Effector memory CD4-positive, alpha-beta T cell (primary cell): ENCODE measurements around the gene RARRES1.
A peak's percentile ranks its signal among the peaks of the same experiment; 100 is the strongest.

Experiments
- DNase-seq, 3 donors: peaks; one replicate each; pipeline ENCODE4 v3.0.0-alpha.2; 2020
- H3K27ac ChIP-seq: 2 replicates; pipeline ENCODE4 v1.7.0; 2013; ENCODE audit warnings: mild to moderate bottlenecking, low read length, moderate library complexity; ENCODE audit not compliant: insufficient read depth, poor library complexity, severe bottlenecking
- H3K27me3 ChIP-seq: replicated peaks from 2 replicates; pipeline ENCODE4 v1.7.0; 2013; ENCODE audit warnings: mild to moderate bottlenecking, low read length; ENCODE audit not compliant: insufficient read depth, control insufficient read depth, poor library complexity, severe bottlenecking
- H3K36me3 ChIP-seq: 2 replicates; pipeline ENCODE4 v1.7.0; 2013; ENCODE audit warnings: mild to moderate bottlenecking, low read length, moderate library complexity; ENCODE audit not compliant: control insufficient read depth, insufficient read depth
- H3K4me1 ChIP-seq: 2 replicates; pipeline ENCODE4 v1.7.0; 2013; ENCODE audit warnings: low read length, mild to moderate bottlenecking; ENCODE audit not compliant: control insufficient read depth, insufficient read depth, poor library complexity, severe bottlenecking
- H3K4me3 ChIP-seq: 2 replicates; pipeline ENCODE4 v1.7.0; 2013; ENCODE audit warnings: low read length, low read depth, mild to moderate bottlenecking; ENCODE audit not compliant: insufficient read depth, poor library complexity, severe bottlenecking
- H3K9me3 ChIP-seq: 2 replicates; pipeline ENCODE4 v1.7.0; 2013; ENCODE audit warnings: mild to moderate bottlenecking, low read length, moderate library complexity; ENCODE audit not compliant: control insufficient read depth
- total RNA-seq, 3 donors: gene quantifications; one replicate each; lab custom pipeline; 2026; lab: John Stamatoyannopoulos, UW

The RARRES1 gene, protein sequence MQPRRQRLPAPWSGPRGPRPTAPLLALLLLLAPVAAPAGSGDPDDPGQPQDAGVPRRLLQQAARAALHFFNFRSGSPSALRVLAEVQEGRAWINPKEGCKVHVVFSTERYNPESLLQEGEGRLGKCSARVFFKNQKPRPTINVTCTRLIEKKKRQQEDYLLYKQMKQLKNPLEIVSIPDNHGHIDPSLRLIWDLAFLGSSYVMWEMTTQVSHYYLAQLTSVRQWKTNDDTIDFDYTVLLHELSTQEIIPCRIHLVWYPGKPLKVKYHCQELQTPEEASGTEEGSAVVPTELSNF
- total RNA-seq: 0 reads per million in 3 donors

DNA sequence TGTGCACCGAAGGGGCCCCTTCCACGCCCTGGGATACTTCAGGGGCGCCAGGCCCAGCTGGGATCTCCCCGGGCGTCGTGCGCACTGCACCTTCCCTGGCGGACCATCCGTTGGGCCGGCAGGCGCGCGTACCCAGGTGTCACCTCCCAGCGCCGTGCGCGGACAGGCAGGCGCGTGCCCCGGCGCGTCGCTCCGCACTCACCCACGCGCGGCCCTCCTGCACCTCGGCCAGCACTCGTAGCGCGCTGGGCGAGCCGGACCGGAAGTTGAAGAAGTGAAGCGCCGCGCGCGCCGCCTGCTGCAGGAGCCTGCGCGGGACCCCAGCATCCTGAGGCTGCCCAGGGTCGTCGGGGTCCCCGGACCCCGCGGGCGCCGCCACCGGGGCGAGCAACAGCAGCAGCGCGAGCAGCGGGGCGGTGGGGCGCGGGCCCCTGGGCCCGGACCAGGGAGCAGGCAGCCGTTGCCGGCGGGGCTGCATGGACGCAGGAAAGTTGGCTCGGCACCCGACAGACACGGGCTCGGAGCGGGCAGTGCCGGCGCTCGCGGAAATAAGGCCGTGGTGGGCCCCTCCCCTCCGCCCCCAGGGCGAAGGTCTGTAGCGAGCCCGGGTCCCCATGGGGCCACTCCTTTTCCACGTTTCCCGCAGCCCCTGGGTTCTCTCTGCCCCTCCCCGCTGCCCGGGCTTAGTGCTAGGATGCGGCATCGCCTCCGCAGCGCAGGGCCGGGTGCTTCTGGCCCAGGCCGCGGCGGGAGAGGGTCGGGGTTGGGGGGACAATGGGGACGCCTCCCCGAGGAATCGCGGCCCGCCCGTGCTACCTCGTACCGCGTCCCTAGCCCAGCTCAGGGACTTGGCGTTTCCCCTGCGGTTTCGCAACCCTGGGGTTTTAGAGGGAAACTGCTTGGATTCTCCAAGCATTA lies at the start of gene RARRES1:
RARRES1 (minus strand) TSS at position 520 of the 918 bp plus-strand sequence; CDS start at position 478, 42 bp downstream.
- H3K27me3 ChIP-seq: no peaks in the 10 kb centered on the region
- no peaks in the 10 kb centered on the region for H3K36me3 ChIP-seq
- peaks cover 11% of the 10 kb centered on the region for H3K4me1 ChIP-seq
- DNase-seq: no peak
- no peak within 1 kb of the TSS for H3K27ac ChIP-seq
- H3K4me3 ChIP-seq: peak within 1 kb of the TSS; percentile 51
- no peaks in the 10 kb centered on the region for H3K9me3 ChIP-seq

DNA sequence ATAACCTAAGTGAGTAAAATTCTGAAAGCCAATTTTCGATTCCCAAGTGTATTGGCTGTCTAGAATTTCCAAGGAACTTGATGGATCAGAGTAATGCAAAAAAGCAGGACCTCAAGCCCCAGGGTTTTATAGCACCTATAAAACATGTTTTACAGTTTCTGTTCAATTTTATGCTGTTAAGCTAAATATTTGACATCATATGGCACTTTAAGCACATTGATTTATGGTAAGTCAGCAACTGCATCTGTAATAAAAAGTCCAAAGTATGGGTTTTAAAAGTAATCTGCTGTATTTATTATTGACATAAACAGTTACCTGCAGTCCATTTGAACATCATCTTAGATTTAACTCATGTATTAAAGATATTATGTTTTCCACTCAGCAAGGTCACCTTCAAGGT lies 49.6 kb upstream of the RARRES1 start:
- Histone ChIP-seq H3K27me3 (no peaks in the 10 kb centered on the region), H3K27ac (no peak overlapping the region), H3K4me1 (no peaks in the 10 kb centered on the region), H3K9me3 (no peaks in the 10 kb centered on the region), H3K4me3 (no peak overlapping the region), H3K36me3 (no peaks in the 10 kb centered on the region)
- no peak for DNase-seq

GRCh38 chr3:158781191-158781590 lies 48.9 kb upstream of the RARRES1 start:
- no peaks in the 10 kb centered on the region for H3K36me3 ChIP-seq
- no peaks in the 10 kb centered on the region for H3K4me1 ChIP-seq

GRCh38 chr3:158780766-158781165 lies 48.5 kb upstream of the RARRES1 start:
- Histone ChIP-seq H3K36me3 (no peaks in the 10 kb centered on the region), H3K27ac (no peak overlapping the region), H3K27me3 (no peaks in the 10 kb centered on the region)

More at GRCh38 chr3:158781191-158781590, 48.9 kb upstream of the RARRES1 start:
- no peaks in the 10 kb centered on the region for H3K9me3 ChIP-seq
- H3K4me3 ChIP-seq: no peak overlapping the region
- H3K27me3 ChIP-seq: no peaks in the 10 kb centered on the region
- DNase-seq: no peak
- H3K27ac ChIP-seq: no peak overlapping the region

GRCh38 chr3:158777161-158777873 lies 45.1 kb upstream of the RARRES1 start:
- Histone ChIP-seq H3K27me3 (no peaks in the 10 kb centered on the region), H3K36me3 (no peaks in the 10 kb centered on the region), H3K9me3 (no peaks in the 10 kb centered on the region), H3K4me1 (no peaks in the 10 kb centered on the region), H3K27ac (no peak overlapping the region), H3K4me3 (no peak overlapping the region)
- no peak for DNase-seq

More at GRCh38 chr3:158780766-158781165, 48.5 kb upstream of the RARRES1 start:
- no peaks in the 10 kb centered on the region for H3K9me3 ChIP-seq
- H3K4me1 ChIP-seq: no peaks in the 10 kb centered on the region
- no peak for DNase-seq
- no peak overlapping the region for H3K4me3 ChIP-seq

- Histone ChIP-seq H3K27me3 (no peaks in the 10 kb centered on the region), H3K4me1 (no peaks in the 10 kb centered on the region), H3K9me3 (no peaks in the 10 kb centered on the region), H3K27ac (no peak overlapping the region), H3K36me3 (no peaks in the 10 kb centered on the region), H3K4me3 (no peak overlapping the region)
- DNase-seq: no peak
Observed at GRCh38 chr3:158776531-158776930, 44.3 kb upstream of the RARRES1 start.

- Histone ChIP-seq H3K27ac (no peak overlapping the region), H3K27me3 (no peaks in the 10 kb centered on the region), H3K4me3 (no peak overlapping the region), H3K4me1 (no peaks in the 10 kb centered on the region), H3K36me3 (no peaks in the 10 kb centered on the region), H3K9me3 (no peaks in the 10 kb centered on the region)
- no peak for DNase-seq
Observed at GRCh38 chr3:158775426-158776410, 43.5 kb upstream of the RARRES1 start.

GRCh38 chr3:158774965-158775364 lies 42.7 kb upstream of the RARRES1 start:
- Histone ChIP-seq H3K4me1 (no peaks in the 10 kb centered on the region), H3K27me3 (no peaks in the 10 kb centered on the region), H3K36me3 (no peaks in the 10 kb centered on the region), H3K9me3 (no peaks in the 10 kb centered on the region), H3K27ac (no peak overlapping the region), H3K4me3 (no peak overlapping the region)
- DNase-seq: no peak
